Measurements from ENCODE around the gene KIF23. TPM values are rescaled to one million over a fixed set of nuclear protein-coding genes. Genes with fewer than 3 reads are reported as not detected.

Gene KIF23
- total RNA-seq, 2 experiments from 2014 or later: 54.0 to 61.6 TPM

DNA sequence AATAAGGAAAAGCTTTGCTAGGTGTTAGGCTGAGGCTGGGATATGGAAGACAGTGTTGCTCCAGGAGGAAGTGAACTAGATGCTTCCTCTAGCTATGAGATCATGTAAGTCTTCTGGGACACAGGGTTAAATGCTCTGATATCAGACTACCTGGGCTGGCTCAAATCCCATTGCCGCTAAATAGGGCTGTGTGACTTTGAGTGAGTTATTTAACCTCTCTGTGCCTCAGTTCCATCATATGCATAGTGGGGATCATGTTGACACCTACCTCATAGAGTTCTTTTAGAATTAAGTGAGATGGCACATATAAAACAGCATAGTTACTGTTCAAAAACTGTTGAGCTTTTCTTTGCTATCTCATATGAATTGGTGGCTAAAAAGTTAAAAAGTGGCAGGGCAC is 51.1 kb downstream of the KIF23 start:
- no peaks in the 10 kb centered on the region for H3K36me3 ChIP-seq (ENCODE audit: insufficient read depth, low read length)
- H3K27ac ChIP-seq (ENCODE audit: low read depth, low read length, poor library complexity, severe bottlenecking): no peak overlapping the region
- peaks cover 14% of the 10 kb centered on the region for H3K4me1 ChIP-seq (ENCODE audit: insufficient read depth, low read length, poor library complexity, severe bottlenecking)
- no TSS peak for BruUV-seq (replicated peaks)
- no peak for DNase-seq (ENCODE audit: low spot score)
- ChIA-PET POLR2A (interaction anchor here (1.2 kb wide), 1 partner anchor 12 kb away, joined by 3 read pairs; no protein-coding TSS in a partner anchor), CTCF (ENCODE audit: unreplicated experiment) (no interaction called here)
- H2AFZ ChIP-seq (ENCODE audit: low read length): no peak overlapping the region
- H3K9me2 ChIP-seq (ENCODE audit: insufficient read depth, low read length): no peaks in the 10 kb centered on the region
- H3K9me3 ChIP-seq (ENCODE audit: low read length): no peaks in the 10 kb centered on the region
- no peaks in the 10 kb centered on the region for H4K20me1 ChIP-seq (ENCODE audit: insufficient read depth, low read length)
- H3K79me2 ChIP-seq (ENCODE audit: insufficient read depth, low read depth, low read length): no peaks in the 10 kb centered on the region
- H3K4me2 ChIP-seq (ENCODE audit: low read length): no peak overlapping the region
- intact Hi-C loops (cut with micrococcal nuclease; ENCODE audit: unreplicated experiment): no loop called here
- no peak overlapping the region for H3K4me3 ChIP-seq (ENCODE audit: low read depth, low read length, poor library complexity, severe bottlenecking)
- no peak for TF ChIP-seq CTCF (conservative IDR thresholded peaks at IDR 0.05; ENCODE audit: low read length)
- TF ChIP-seq EZH2phosphoT487 (IDR thresholded peaks at IDR 0.05; ENCODE audit: borderline replicate concordance, low read depth, low read length): no peak

GRCh38 chr15:69466733-69467132 is 52.6 kb downstream of the KIF23 start:
- DNase-seq (ENCODE audit: low spot score): no peak
- no peak overlapping the region for H3K4me3 ChIP-seq (ENCODE audit: low read depth, low read length, poor library complexity, severe bottlenecking)
- peaks cover 14% of the 10 kb centered on the region for H3K4me1 ChIP-seq (ENCODE audit: insufficient read depth, low read length, poor library complexity, severe bottlenecking)
- H4K20me1 ChIP-seq (ENCODE audit: insufficient read depth, low read length): no peaks in the 10 kb centered on the region
- TF ChIP-seq CTCF (conservative IDR thresholded peaks at IDR 0.05; ENCODE audit: low read length) (no peak), EZH2phosphoT487 (IDR thresholded peaks at IDR 0.05; ENCODE audit: borderline replicate concordance, low read depth, low read length) (no peak)
- H3K79me2 ChIP-seq (ENCODE audit: insufficient read depth, low read depth, low read length): no peaks in the 10 kb centered on the region
- H3K9me3 ChIP-seq (ENCODE audit: low read length): no peaks in the 10 kb centered on the region
- no peak overlapping the region for H2AFZ ChIP-seq (ENCODE audit: low read length)
- no peaks in the 10 kb centered on the region for H3K36me3 ChIP-seq (ENCODE audit: insufficient read depth, low read length)
- no TSS peak for BruUV-seq (replicated peaks)
- intact Hi-C loops (cut with micrococcal nuclease; ENCODE audit: unreplicated experiment): no loop called here
- CTCF ChIA-PET (ENCODE audit: unreplicated experiment): no interaction called here
- no peaks in the 10 kb centered on the region for H3K9me2 ChIP-seq (ENCODE audit: insufficient read depth, low read length)
- POLR2A ChIA-PET: interaction anchor here (0.7 kb wide), 1 partner anchor 864 kb away, joined by 3 read pairs; no protein-coding TSS in a partner anchor
- H3K4me2 ChIP-seq (ENCODE audit: low read length): no peak overlapping the region
- no peak overlapping the region for H3K27ac ChIP-seq (ENCODE audit: low read depth, low read length, poor library complexity, severe bottlenecking)

DNA sequence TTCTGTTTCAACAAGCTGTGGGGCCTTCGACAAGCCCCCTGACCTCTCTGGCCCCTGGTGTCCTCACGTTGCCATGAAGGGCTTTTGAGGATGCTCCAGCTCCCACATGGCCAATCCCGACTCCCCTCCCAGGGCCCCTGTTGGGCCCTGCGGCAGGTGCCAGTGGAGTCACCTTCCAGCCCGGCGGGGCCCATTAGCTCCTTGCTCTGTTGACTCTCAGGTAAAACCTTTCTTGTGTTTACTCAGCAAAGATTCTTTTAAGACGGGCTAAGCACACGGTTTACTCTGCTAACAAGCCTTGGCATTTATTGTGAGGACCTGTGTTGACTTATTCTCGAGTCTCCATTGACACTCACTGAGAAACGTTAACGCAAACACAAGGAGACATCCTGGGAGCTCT is 53.5 kb downstream of the KIF23 start:
- Histone ChIP-seq H4K20me1 (ENCODE audit: insufficient read depth, low read length) (no peaks in the 10 kb centered on the region), H3K9me2 (ENCODE audit: insufficient read depth, low read length) (no peaks in the 10 kb centered on the region), H3K4me2 (ENCODE audit: low read length) (no peak overlapping the region), H3K4me3 (ENCODE audit: low read depth, low read length, poor library complexity, severe bottlenecking) (no peak overlapping the region), H3K4me1 (ENCODE audit: insufficient read depth, low read length, poor library complexity, severe bottlenecking) (peaks cover 7% of the 10 kb centered on the region), H3K9me3 (ENCODE audit: low read length) (no peaks in the 10 kb centered on the region), H2AFZ (ENCODE audit: low read length) (no peak overlapping the region), H3K36me3 (ENCODE audit: insufficient read depth, low read length) (no peaks in the 10 kb centered on the region), H3K79me2 (ENCODE audit: insufficient read depth, low read depth, low read length) (no peaks in the 10 kb centered on the region), H3K27ac (ENCODE audit: low read depth, low read length, poor library complexity, severe bottlenecking) (no peak overlapping the region)
- POLR2A ChIA-PET: no interaction called here
- CTCF ChIA-PET (ENCODE audit: unreplicated experiment): no interaction called here
- BruUV-seq (replicated peaks): no TSS peak
- no peak for DNase-seq (ENCODE audit: low spot score)
- TF ChIP-seq EZH2phosphoT487 (IDR thresholded peaks at IDR 0.05; ENCODE audit: borderline replicate concordance, low read depth, low read length): no peak
- no peak for TF ChIP-seq CTCF (conservative IDR thresholded peaks at IDR 0.05; ENCODE audit: low read length)
- intact Hi-C loops (cut with micrococcal nuclease; ENCODE audit: unreplicated experiment): no loop called here
